HL-60 (cell line): ENCODE data around the gene TRUB2.

Experiments used
- DNase-seq, 2 experiments: peaks; one replicate each; pipeline ENCODE4 v3.0.0-alpha.2; 2010 to 2020; ENCODE audit warnings: low read depth in 1 of 2, low spot score in 1 of 2
- H3K27ac ChIP-seq: fragments of 250-450 bp; sonication (Bioruptor Pico); replicated peaks from 2 replicates; pipeline ENCODE4 v1.5.1; 2020; ENCODE audit warnings: mild to moderate bottlenecking, moderate library complexity
- H3K27me3 ChIP-seq: fragments of 250-450 bp; sonication (Bioruptor Pico); 2 replicates; pipeline ENCODE4 v1.5.1; 2021; ENCODE audit warnings: mild to moderate bottlenecking, moderate library complexity; ENCODE audit not compliant: insufficient read depth, poor library complexity, severe bottlenecking
- H3K4me3 ChIP-seq: replicated peaks from 2 replicates; pipeline ENCODE4 v1.5.1; 2011; ENCODE audit warnings: mild to moderate bottlenecking, control low read depth, low read length; ENCODE audit not compliant: insufficient read depth
- GABPA ChIP-seq: IDR thresholded peaks from 2 replicates; pipeline ENCODE4 v1.6.1; 2012; ENCODE audit warnings: low read depth
- POLR2AphosphoS5 ChIP-seq: IDR thresholded peaks from 2 replicates; pipeline ENCODE4 v1.6.1; 2012; ENCODE audit warnings: low read depth
- SPI1 ChIP-seq: IDR thresholded peaks from 2 replicates; pipeline ENCODE4 v1.6.1; 2012; ENCODE audit warnings: low read depth, mild to moderate bottlenecking, borderline replicate concordance
- TF ChIP-seq, protein P1 (sequence below): IDR thresholded peaks from one replicate; pipeline ENCODE4 v1.5.1; 2011; ENCODE audit warnings: low read length, control low read depth, inconsistent platforms; ENCODE audit not compliant: insufficient read depth
- TF ChIP-seq, protein P2 (sequence below): IDR thresholded peaks from 2 replicates; pipeline ENCODE4 v1.6.1; 2012; ENCODE audit warnings: low read depth; ENCODE audit not compliant: insufficient replicate concordance

The TRUB2 gene

DNA sequence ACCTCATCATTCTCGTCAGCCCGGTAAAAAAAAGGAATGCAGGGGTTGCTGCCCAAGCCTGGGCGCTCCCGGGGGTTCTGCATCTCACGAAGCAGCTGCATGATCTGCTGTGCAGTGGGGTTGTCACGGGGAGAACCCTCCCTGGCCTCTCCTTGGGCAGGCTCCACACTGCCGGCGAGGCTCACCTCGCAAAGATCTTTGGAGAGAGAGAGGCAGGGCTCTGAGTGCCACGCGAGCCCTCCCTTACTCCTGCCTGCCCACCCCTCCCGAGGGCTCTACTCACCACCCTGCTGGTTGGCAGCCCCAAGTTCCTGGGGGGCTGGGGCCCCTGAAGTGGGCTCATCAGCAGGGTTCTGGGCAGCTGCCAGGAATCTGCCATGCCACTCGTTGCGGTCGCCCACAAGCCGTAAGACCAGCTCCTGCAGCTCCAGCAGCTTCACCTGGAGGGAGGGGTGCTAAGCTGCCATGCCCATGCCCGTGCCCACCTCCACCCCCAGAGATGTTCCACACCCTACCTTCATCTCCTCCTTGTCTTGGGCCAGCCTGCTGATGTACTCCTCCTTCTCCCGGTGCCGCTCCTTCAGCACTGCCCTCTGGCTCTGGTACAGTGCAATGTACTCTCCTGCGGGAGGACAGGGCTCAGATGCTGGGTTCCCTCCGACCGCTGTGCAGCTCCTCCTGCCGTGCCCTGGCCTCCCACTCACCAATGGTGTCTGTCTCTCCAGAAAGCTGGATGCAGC lies 65.0 kb downstream of the TRUB2 start:
- TF ChIP-seq GABPA (no peak), POLR2AphosphoS5 (no peak), SPI1 (no peak)
- TF ChIP-seq, protein P1, sequence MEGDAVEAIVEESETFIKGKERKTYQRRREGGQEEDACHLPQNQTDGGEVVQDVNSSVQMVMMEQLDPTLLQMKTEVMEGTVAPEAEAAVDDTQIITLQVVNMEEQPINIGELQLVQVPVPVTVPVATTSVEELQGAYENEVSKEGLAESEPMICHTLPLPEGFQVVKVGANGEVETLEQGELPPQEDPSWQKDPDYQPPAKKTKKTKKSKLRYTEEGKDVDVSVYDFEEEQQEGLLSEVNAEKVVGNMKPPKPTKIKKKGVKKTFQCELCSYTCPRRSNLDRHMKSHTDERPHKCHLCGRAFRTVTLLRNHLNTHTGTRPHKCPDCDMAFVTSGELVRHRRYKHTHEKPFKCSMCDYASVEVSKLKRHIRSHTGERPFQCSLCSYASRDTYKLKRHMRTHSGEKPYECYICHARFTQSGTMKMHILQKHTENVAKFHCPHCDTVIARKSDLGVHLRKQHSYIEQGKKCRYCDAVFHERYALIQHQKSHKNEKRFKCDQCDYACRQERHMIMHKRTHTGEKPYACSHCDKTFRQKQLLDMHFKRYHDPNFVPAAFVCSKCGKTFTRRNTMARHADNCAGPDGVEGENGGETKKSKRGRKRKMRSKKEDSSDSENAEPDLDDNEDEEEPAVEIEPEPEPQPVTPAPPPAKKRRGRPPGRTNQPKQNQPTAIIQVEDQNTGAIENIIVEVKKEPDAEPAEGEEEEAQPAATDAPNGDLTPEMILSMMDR: no peak
- TF ChIP-seq, protein P2, sequence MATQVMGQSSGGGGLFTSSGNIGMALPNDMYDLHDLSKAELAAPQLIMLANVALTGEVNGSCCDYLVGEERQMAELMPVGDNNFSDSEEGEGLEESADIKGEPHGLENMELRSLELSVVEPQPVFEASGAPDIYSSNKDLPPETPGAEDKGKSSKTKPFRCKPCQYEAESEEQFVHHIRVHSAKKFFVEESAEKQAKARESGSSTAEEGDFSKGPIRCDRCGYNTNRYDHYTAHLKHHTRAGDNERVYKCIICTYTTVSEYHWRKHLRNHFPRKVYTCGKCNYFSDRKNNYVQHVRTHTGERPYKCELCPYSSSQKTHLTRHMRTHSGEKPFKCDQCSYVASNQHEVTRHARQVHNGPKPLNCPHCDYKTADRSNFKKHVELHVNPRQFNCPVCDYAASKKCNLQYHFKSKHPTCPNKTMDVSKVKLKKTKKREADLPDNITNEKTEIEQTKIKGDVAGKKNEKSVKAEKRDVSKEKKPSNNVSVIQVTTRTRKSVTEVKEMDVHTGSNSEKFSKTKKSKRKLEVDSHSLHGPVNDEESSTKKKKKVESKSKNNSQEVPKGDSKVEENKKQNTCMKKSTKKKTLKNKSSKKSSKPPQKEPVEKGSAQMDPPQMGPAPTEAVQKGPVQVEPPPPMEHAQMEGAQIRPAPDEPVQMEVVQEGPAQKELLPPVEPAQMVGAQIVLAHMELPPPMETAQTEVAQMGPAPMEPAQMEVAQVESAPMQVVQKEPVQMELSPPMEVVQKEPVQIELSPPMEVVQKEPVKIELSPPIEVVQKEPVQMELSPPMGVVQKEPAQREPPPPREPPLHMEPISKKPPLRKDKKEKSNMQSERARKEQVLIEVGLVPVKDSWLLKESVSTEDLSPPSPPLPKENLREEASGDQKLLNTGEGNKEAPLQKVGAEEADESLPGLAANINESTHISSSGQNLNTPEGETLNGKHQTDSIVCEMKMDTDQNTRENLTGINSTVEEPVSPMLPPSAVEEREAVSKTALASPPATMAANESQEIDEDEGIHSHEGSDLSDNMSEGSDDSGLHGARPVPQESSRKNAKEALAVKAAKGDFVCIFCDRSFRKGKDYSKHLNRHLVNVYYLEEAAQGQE: no peak
- Histone ChIP-seq H3K4me3 (no peak overlapping the region), H3K27me3 (no peaks in the 10 kb centered on the region), H3K27ac (no peak overlapping the region)
- DNase-seq: no peak
